Memory B cell (primary cell): Measurements from ENCODE around the gene TLE1.

Experiments
- ATAC-seq: fragments of 150-1000 bp; cut with Tn5 transposase; 2 replicates; pipeline ENCODE4 v1.10.0; 2021; ENCODE audit warnings: low read depth, mild to moderate bottlenecking, moderate library complexity
- DNase-seq, 2 donors: peaks; one replicate each; pipeline ENCODE4 v3.0.0; 2022; ENCODE audit warnings: low spot score in 2 of 2
- H3K27ac Mint-ChIP-seq: one replicate; pipeline ENCODE4 v1.8.0; 2022; ENCODE audit warnings: mild to moderate bottlenecking, moderate library complexity, mixed read lengths
- H3K27me3 Mint-ChIP-seq: one replicate; pipeline ENCODE4 v1.8.0; 2022; ENCODE audit warnings: mixed read lengths
- H3K36me3 Mint-ChIP-seq: one replicate; pipeline ENCODE4 v1.8.0; 2022; ENCODE audit warnings: mild to moderate bottlenecking, mixed read lengths
- H3K4me1 Mint-ChIP-seq: one replicate; pipeline ENCODE4 v1.8.0; 2022; ENCODE audit warnings: mixed read lengths
- H3K4me3 Mint-ChIP-seq: one replicate; pipeline ENCODE4 v1.8.0; 2022; ENCODE audit warnings: mild to moderate bottlenecking, moderate library complexity, mixed read lengths
- H3K9me3 Mint-ChIP-seq: one replicate; pipeline ENCODE4 v1.8.0; 2022; ENCODE audit warnings: mixed read lengths

TLE1 gene

GRCh38 chr9:81565609-81566008, 123.7 kb downstream of the TLE1 start:
- H3K4me3 Mint-ChIP-seq: no peak overlapping the region
- ATAC-seq (no peak), DNase-seq (no peak)
- no peak overlapping the region for H3K27ac Mint-ChIP-seq
- H3K36me3 Mint-ChIP-seq: no peaks in the 10 kb centered on the region
- H3K9me3 Mint-ChIP-seq: peaks cover 2% of the 10 kb centered on the region
- no peaks in the 10 kb centered on the region for H3K27me3 Mint-ChIP-seq
- peaks cover 13% of the 10 kb centered on the region for H3K4me1 Mint-ChIP-seq

- H3K36me3 Mint-ChIP-seq: no peaks in the 10 kb centered on the region
- DNase-seq (no peak), ATAC-seq (no peak)
- H3K4me1 Mint-ChIP-seq: peaks cover 13% of the 10 kb centered on the region
- H3K27me3 Mint-ChIP-seq: no peaks in the 10 kb centered on the region
- no peak overlapping the region for H3K27ac Mint-ChIP-seq
- no peak overlapping the region for H3K4me3 Mint-ChIP-seq
- H3K9me3 Mint-ChIP-seq: peaks cover 2% of the 10 kb centered on the region
Observed at GRCh38 chr9:81565144-81565543, 124.2 kb downstream of the TLE1 start.

- ATAC-seq (no peak), DNase-seq (no peak)
- Mint-ChIP-seq H3K27ac (no peak overlapping the region), H3K9me3 (peaks cover 2% of the 10 kb centered on the region), H3K36me3 (no peaks in the 10 kb centered on the region), H3K27me3 (no peaks in the 10 kb centered on the region), H3K4me1 (peaks cover 18% of the 10 kb centered on the region), H3K4me3 (no peak overlapping the region)
Observed at GRCh38 chr9:81564632-81565031, 124.7 kb downstream of the TLE1 start.

GRCh38 chr9:81563739-81564138, 125.6 kb downstream of the TLE1 start:
- no peaks in the 10 kb centered on the region for H3K36me3 Mint-ChIP-seq
- no peak overlapping the region for H3K27ac Mint-ChIP-seq
- H3K4me3 Mint-ChIP-seq: no peak overlapping the region
- ATAC-seq (no peak), DNase-seq (no peak)
- peaks cover 18% of the 10 kb centered on the region for H3K4me1 Mint-ChIP-seq
- H3K9me3 Mint-ChIP-seq: peaks cover 2% of the 10 kb centered on the region
- no peaks in the 10 kb centered on the region for H3K27me3 Mint-ChIP-seq

DNA sequence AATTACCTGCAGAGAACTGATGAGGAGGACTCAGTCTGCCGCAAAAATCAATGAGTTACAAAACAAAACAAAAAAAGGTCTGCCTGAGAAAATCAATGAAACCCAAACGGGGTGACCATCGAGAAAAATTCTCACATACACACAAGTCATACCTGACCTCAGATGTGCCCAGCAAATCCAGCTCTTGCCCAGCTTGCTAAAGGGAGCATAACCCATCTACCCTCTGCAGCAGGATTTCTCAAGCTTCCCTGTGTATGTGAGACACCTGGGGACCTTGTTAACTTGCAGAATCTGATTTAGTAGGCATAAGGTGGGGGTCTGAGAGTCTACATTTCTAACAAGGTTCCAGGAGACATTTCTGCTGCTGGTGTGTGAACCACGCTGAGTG, 126.3 kb downstream of the TLE1 start:
- DNase-seq (no peak), ATAC-seq (no peak)
- H3K27me3 Mint-ChIP-seq: no peaks in the 10 kb centered on the region
- H3K36me3 Mint-ChIP-seq: no peaks in the 10 kb centered on the region
- peaks cover 18% of the 10 kb centered on the region for H3K4me1 Mint-ChIP-seq
- H3K9me3 Mint-ChIP-seq: peaks cover 2% of the 10 kb centered on the region
- H3K4me3 Mint-ChIP-seq: no peak overlapping the region
- H3K27ac Mint-ChIP-seq: no peak overlapping the region

DNA sequence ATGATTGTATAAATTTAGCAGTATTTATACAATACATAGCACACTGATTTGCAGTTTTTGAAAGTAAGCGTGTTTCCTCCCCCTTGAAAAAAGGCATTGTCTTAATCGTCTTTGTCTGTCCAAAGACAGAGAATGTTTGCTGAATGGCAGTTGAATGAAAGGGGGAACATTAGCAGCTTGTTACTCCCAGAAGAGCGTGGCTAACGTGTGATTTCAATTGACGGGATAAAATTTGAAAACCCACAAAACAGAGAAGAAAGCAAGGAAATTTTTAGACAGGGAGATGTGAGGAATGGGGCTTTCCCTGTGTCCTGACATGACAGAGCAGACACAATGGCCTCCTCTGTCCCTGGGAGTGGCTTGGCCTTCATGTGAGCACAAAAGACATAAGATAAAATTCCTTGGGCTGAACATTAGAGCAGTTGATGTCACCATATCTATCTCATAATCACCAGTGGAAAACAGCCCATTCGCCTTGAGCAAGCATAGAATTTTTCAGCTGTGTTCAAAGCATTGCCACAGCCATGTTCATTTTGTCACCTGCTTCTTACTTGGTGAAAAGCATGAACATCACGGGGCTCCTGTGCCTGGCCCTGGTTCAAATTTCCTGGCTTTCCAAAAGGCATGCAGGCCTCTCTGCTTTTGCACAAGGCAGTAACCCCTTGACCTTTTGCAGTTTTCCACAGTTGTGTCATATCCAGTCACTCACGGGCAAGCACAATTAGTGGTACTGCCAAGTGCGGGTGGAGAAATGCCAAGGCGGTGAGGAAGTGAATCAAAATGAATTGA, 126.9 kb downstream of the TLE1 start:
- no peak overlapping the region for H3K4me3 Mint-ChIP-seq
- H3K9me3 Mint-ChIP-seq: peaks cover 2% of the 10 kb centered on the region
- DNase-seq: no peak
- H3K4me1 Mint-ChIP-seq: peaks cover 18% of the 10 kb centered on the region
- H3K27me3 Mint-ChIP-seq: no peaks in the 10 kb centered on the region
- H3K27ac Mint-ChIP-seq: no peak overlapping the region
- no peaks in the 10 kb centered on the region for H3K36me3 Mint-ChIP-seq
- no peak for ATAC-seq

DNA sequence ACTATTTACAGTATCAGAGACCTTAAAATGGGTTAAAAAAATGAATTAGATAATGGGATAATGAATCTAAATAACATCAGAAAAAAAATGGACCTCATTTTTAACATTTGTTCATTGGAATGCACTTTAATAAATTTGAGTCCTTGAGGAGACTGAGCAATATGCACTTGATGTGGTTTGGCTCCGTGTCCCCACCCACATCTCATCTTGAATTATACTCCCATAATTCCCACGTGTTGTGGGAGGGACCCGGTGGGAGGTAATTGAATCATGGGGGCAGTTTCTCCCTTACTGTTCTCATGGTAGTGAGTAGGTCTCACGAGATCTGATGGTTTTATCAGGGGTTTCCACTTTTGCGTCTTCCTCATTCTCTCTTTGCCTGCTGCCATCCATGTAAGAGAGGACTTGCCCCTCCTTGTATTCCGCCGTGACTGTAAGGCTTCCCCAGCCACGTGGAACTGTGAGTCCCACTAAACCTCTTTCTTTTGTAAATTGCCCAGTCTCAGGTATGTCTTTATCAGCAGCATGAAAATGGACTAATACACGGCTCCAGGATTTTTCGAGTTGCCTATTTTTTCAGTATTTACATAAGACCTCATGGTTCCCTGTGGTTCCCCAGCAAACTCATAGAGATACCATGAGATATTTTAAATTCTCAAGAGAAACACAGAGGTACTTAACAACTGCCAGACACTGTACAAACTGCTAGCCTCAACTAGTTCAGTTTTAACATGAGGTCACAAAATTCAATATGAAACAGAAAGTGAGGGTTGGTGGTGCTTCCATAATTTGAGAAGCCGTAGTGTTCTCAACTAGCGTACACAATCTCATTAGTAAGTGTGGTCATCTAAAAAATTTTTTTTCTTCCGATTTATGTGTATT, 128.3 kb downstream of the TLE1 start:
- H3K36me3 Mint-ChIP-seq: no peaks in the 10 kb centered on the region
- H3K27me3 Mint-ChIP-seq: no peaks in the 10 kb centered on the region
- H3K27ac Mint-ChIP-seq: peak overlapping the region; percentile 96
- H3K9me3 Mint-ChIP-seq: peaks cover 2% of the 10 kb centered on the region
- peak overlapping the region; percentile 93 for H3K4me3 Mint-ChIP-seq
- peaks cover 18% of the 10 kb centered on the region for H3K4me1 Mint-ChIP-seq
- DNase-seq (peak; percentile 25 to 54), ATAC-seq (peak; percentile 87)

- Mint-ChIP-seq H3K4me1 (peaks cover 16% of the 10 kb centered on the region), H3K27me3 (no peaks in the 10 kb centered on the region), H3K4me3 (peak overlapping the region; percentile 25), H3K27ac (peak overlapping the region; percentile 18), H3K9me3 (peaks cover 2% of the 10 kb centered on the region), H3K36me3 (no peaks in the 10 kb centered on the region)
- DNase-seq (no peak), ATAC-seq (no peak)
Observed at GRCh38 chr9:81559709-81560108, 129.6 kb downstream of the TLE1 start.

- H3K27ac Mint-ChIP-seq: no peak overlapping the region
- H3K4me3 Mint-ChIP-seq: no peak overlapping the region
- DNase-seq: no peak
- H3K36me3 Mint-ChIP-seq: no peaks in the 10 kb centered on the region
- no peak for ATAC-seq
- H3K4me1 Mint-ChIP-seq: peaks cover 13% of the 10 kb centered on the region
- H3K27me3 Mint-ChIP-seq: no peaks in the 10 kb centered on the region
- peaks cover 2% of the 10 kb centered on the region for H3K9me3 Mint-ChIP-seq
Observed at GRCh38 chr9:81559197-81559596, 130.2 kb downstream of the TLE1 start.

GRCh38 chr9:81558091-81558830, 131.1 kb downstream of the TLE1 start:
- no peak overlapping the region for H3K4me3 Mint-ChIP-seq
- H3K36me3 Mint-ChIP-seq: no peaks in the 10 kb centered on the region
- no peak overlapping the region for H3K27ac Mint-ChIP-seq
- H3K4me1 Mint-ChIP-seq: peaks cover 13% of the 10 kb centered on the region
- no peak for DNase-seq
- H3K27me3 Mint-ChIP-seq: no peaks in the 10 kb centered on the region
- ATAC-seq: no peak
- peaks cover 2% of the 10 kb centered on the region for H3K9me3 Mint-ChIP-seq

- H3K4me1 Mint-ChIP-seq: peaks cover 13% of the 10 kb centered on the region
- no peak for DNase-seq
- no peak overlapping the region for H3K27ac Mint-ChIP-seq
- H3K9me3 Mint-ChIP-seq: peaks cover 2% of the 10 kb centered on the region
- no peak overlapping the region for H3K4me3 Mint-ChIP-seq
- no peaks in the 10 kb centered on the region for H3K36me3 Mint-ChIP-seq
- H3K27me3 Mint-ChIP-seq: no peaks in the 10 kb centered on the region
- no peak for ATAC-seq
Observed at GRCh38 chr9:81557452-81558090, 131.8 kb downstream of the TLE1 start.

DNA sequence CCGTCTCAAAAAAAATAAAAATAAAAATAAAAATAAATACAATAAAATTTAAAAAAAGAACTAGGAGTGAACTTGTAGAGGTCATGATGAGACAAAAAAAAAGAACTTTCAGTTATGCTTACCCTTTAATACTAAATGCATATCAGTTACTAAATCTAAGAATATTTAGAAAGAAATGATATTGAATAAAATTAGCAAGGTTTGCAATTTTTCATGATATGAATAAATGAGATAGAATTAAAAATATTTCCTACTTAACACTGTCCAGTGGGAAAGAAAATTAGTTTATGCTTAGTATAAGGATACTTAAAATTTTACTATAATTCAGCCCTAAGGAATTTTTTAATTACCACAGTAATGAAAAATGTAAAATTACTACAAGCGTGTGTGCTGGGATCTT, 132.4 kb downstream of the TLE1 start:
- Mint-ChIP-seq H3K27ac (no peak overlapping the region), H3K36me3 (no peaks in the 10 kb centered on the region), H3K9me3 (no peaks in the 10 kb centered on the region), H3K4me1 (peaks cover 11% of the 10 kb centered on the region), H3K4me3 (no peak overlapping the region), H3K27me3 (no peaks in the 10 kb centered on the region)
- no peak for DNase-seq
- no peak for ATAC-seq

DNA sequence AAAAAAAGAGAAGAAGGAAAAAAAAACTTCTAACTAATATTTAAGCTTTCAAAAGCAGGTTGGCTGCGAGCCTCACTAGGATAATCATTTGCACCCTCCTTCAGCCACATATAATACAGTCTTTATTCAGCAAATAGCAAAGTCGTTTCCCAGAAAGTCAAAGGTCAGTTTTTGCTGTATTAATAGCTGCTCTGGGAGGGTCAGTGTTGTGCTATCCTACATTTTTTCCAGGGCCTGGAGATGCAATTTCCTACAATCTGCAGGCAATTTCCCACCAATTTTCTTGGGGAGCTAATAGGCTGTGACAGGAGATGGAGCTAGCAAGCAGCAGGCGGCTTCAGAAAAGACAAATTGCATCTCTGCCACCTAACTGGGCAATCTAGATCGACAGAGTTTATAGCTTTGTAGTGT, 136.8 kb downstream of the TLE1 start:
- H3K36me3 Mint-ChIP-seq: no peaks in the 10 kb centered on the region
- H3K4me3 Mint-ChIP-seq: no peak overlapping the region
- no peaks in the 10 kb centered on the region for H3K9me3 Mint-ChIP-seq
- no peak for ATAC-seq
- H3K27me3 Mint-ChIP-seq: no peaks in the 10 kb centered on the region
- H3K4me1 Mint-ChIP-seq: peaks cover 5% of the 10 kb centered on the region
- DNase-seq: no peak
- H3K27ac Mint-ChIP-seq: no peak overlapping the region

DNA sequence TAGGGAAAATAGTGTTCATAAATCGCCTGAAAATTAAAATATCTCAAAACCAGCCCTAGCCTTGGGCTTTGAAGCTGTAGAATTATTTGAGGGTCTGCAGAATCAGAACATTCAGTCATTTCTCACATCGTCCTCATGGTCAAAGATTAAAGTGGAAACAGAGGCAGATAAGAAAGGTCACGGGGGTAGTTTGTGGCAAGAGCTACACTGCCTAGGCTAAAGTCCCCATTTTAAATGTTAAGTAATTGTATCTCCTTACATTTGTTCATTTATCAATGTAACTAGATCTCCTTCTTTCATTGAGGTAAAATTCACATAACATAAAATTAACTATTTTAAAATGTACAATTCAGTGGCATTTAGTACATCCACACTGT, 139.2 kb downstream of the TLE1 start:
- DNase-seq (no peak), ATAC-seq (no peak)
- no peak overlapping the region for H3K27ac Mint-ChIP-seq

More for the DNA sequence above, 139.2 kb downstream of the TLE1 start:
- H3K27me3 Mint-ChIP-seq: no peaks in the 10 kb centered on the region
- peaks cover 5% of the 10 kb centered on the region for H3K4me1 Mint-ChIP-seq
- H3K9me3 Mint-ChIP-seq: no peaks in the 10 kb centered on the region
- H3K36me3 Mint-ChIP-seq: no peaks in the 10 kb centered on the region
- H3K4me3 Mint-ChIP-seq: no peak overlapping the region
